Measurements from ENCODE around the gene TJP2. TPM values are rescaled to one million over a fixed set of nuclear protein-coding genes. Genes with fewer than 3 reads are reported as not detected.

TJP2 gene
- total RNA-seq, 2 donors from 2014 or later = 45.1 to 53.0 TPM

DNA sequence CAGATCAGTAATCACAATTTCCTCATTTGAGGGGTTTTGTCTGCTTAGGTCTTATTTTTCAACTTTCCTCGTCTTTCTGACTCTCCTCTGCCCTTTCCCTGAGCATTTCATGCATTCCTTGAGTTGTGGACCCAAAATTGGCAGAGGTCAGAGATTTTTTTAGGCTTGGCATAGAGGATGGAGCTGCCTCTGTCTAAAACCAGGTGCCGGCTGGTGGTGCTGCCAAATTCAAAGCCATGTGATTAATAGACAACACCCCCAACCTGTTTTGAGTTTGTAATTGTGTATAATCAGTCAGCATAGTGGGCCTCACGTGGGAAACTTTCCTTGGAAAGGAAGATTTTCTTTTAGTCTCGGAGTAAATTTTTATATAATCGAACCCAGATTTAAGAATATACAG, 39.6 kb downstream of the TJP2 start:
- Mint-ChIP-seq H3K27me3 (ENCODE audit: insufficient read depth) (no peaks in the 10 kb centered on the region), H3K4me3 (no peak overlapping the region), H3K36me3 (ENCODE audit: low read depth) (peaks cover 5% of the 10 kb centered on the region), H3K27ac (no peak overlapping the region), H3K9me3 (no peaks in the 10 kb centered on the region), H3K4me1 (no peaks in the 10 kb centered on the region)
- Histone ChIP-seq H3K27ac (ENCODE audit: low read depth, low read length) (no peak overlapping the region), H3K9ac (ENCODE audit: extremely low read depth, low read length, poor library complexity, severe bottlenecking) (no peak overlapping the region), H3K27me3 (ENCODE audit: control insufficient read depth, insufficient read depth, low read length, poor library complexity, severe bottlenecking) (no peaks in the 10 kb centered on the region), H3K9me3 (ENCODE audit: control insufficient read depth, low read length) (no peaks in the 10 kb centered on the region), H3K4me1 (ENCODE audit: control insufficient read depth, insufficient read depth, low read length) (no peaks in the 10 kb centered on the region), H3K4me3 (ENCODE audit: low read length) (no peak overlapping the region), H3K36me3 (ENCODE audit: control insufficient read depth, insufficient read depth, low read length) (peaks cover 8% of the 10 kb centered on the region)
- TF ChIP-seq CTCF (conservative IDR thresholded peaks at IDR 0.05) = no peak
- DNase-seq = no peak
- WGBS, 2 experiments (ENCODE audit: insufficient coverage in 1 of 2, insufficient read length in 1 of 2) = 83% methylated on average over 3 of the region's 5 CpGs; no CpG with 5 or more reads in 1 of the 2 experiments

- 92 to 94% methylated on average over 3 to 4 of the region's 4 CpGs for WGBS, 2 experiments (ENCODE audit: insufficient coverage in 1 of 2, insufficient read length in 1 of 2)
- Histone ChIP-seq H3K4me3 (ENCODE audit: low read length) (no peak overlapping the region), H3K4me1 (ENCODE audit: control insufficient read depth, insufficient read depth, low read length) (no peaks in the 10 kb centered on the region), H3K27ac (ENCODE audit: low read depth, low read length) (no peak overlapping the region), H3K27me3 (ENCODE audit: control insufficient read depth, insufficient read depth, low read length, poor library complexity, severe bottlenecking) (no peaks in the 10 kb centered on the region), H3K36me3 (ENCODE audit: control insufficient read depth, insufficient read depth, low read length) (peaks cover 8% of the 10 kb centered on the region), H3K9me3 (ENCODE audit: control insufficient read depth, low read length) (no peaks in the 10 kb centered on the region), H3K9ac (ENCODE audit: extremely low read depth, low read length, poor library complexity, severe bottlenecking) (no peak overlapping the region)
- Mint-ChIP-seq H3K36me3 (ENCODE audit: low read depth) (peaks cover 9% of the 10 kb centered on the region), H3K4me3 (no peak overlapping the region), H3K27me3 (ENCODE audit: insufficient read depth) (no peaks in the 10 kb centered on the region), H3K9me3 (no peaks in the 10 kb centered on the region), H3K27ac (no peak overlapping the region), H3K4me1 (no peaks in the 10 kb centered on the region)
- DNase-seq = no peak
- TF ChIP-seq CTCF (conservative IDR thresholded peaks at IDR 0.05) = no peak
Measured at GRCh38 chr9:69214939-69215338, 40.9 kb downstream of the TJP2 start.

DNA sequence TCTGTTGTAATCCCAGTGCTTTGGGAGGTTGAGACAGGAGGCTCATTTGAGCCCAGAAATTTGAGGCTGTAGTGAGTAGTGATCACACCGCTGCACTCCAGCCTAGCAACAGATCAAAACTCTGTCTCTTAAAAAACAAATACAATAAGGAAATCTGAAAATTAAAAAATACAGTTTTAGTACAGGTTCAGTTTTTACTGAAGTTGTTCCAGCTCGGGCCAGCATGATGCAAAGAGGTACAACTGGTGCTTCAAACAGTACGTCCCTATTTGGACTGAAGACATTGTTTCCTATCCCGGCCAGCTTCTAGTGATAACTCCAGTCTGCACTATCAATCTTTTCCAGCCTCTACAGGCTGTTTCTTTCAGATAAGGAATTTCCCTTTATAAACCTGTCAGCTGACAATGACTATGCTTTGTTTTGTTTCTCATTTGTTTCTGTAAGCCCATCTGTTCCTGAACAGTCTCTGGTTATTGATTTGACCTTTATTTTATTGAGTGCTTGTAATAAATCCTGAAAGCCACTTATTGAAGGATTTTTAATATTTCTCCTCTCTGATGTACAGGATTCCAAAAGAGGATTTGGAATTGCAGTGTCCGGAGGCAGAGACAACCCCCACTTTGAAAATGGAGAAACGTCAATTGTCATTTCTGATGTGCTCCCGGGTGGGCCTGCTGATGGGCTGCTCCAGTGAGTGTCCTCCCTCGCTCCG, 41.9 kb downstream of the TJP2 start:
- Histone ChIP-seq H3K9ac (ENCODE audit: extremely low read depth, low read length, poor library complexity, severe bottlenecking) (no peak overlapping the region), H3K4me1 (ENCODE audit: control insufficient read depth, insufficient read depth, low read length) (no peaks in the 10 kb centered on the region), H3K27me3 (ENCODE audit: control insufficient read depth, insufficient read depth, low read length, poor library complexity, severe bottlenecking) (no peaks in the 10 kb centered on the region), H3K36me3 (ENCODE audit: control insufficient read depth, insufficient read depth, low read length) (peaks cover 8% of the 10 kb centered on the region), H3K9me3 (ENCODE audit: control insufficient read depth, low read length) (no peaks in the 10 kb centered on the region), H3K27ac (ENCODE audit: low read depth, low read length) (no peak overlapping the region), H3K4me3 (ENCODE audit: low read length) (no peak overlapping the region)
- H3K36me3 Mint-ChIP-seq (ENCODE audit: low read depth) = peaks cover 16% of the 10 kb centered on the region
- TF ChIP-seq CTCF (conservative IDR thresholded peaks at IDR 0.05) = no peak
- H3K27ac Mint-ChIP-seq = no peak overlapping the region
- no peak for DNase-seq
- H3K27me3 Mint-ChIP-seq (ENCODE audit: insufficient read depth) = no peaks in the 10 kb centered on the region
- no peak overlapping the region for H3K4me3 Mint-ChIP-seq
- H3K4me1 Mint-ChIP-seq = no peaks in the 10 kb centered on the region
- 86 to 95% methylated on average over 4 to 9 of the region's 9 CpGs for WGBS, 2 experiments (ENCODE audit: insufficient coverage in 1 of 2, insufficient read length in 1 of 2)
- no peaks in the 10 kb centered on the region for H3K9me3 Mint-ChIP-seq
